SH-SY5Y (cell line): ENCODE measurements around the gene NR4A1.

Source experiments
- GATA2 ChIP-seq: IDR thresholded peaks from 2 replicates; pipeline ENCODE4 v1.6.1; 2011; ENCODE audit warnings: mild to moderate bottlenecking, low read depth, low read length
- GATA3 ChIP-seq: IDR thresholded peaks from 2 replicates; pipeline ENCODE4 v1.6.1; 2011; ENCODE audit warnings: low read depth, mild to moderate bottlenecking, low read length, moderate library complexity

- TF ChIP-seq GATA2 = no peak
- TF ChIP-seq GATA3 = no peak
Measured at GRCh38 chr12:52090291-52090690, 39.0 kb downstream of the NR4A1 start.
